NCI-H2196 (cell line): ENCODE measurements around the gene NPAS4.
A peak's percentile ranks its signal among the peaks of the same experiment; 100 is the strongest.
"Not testable (repeated sequence)": the region's sequence is repeated elsewhere in the genome, so short reads cannot be mapped to it uniquely, and the experiment has no call there.

Source experiments
- DNase-seq: peaks from one replicate; lab custom pipeline; 2025; ENCODE audit not compliant: unreplicated experiment; lab: John Stamatoyannopoulos, UW

Gene NPAS4

DNA sequence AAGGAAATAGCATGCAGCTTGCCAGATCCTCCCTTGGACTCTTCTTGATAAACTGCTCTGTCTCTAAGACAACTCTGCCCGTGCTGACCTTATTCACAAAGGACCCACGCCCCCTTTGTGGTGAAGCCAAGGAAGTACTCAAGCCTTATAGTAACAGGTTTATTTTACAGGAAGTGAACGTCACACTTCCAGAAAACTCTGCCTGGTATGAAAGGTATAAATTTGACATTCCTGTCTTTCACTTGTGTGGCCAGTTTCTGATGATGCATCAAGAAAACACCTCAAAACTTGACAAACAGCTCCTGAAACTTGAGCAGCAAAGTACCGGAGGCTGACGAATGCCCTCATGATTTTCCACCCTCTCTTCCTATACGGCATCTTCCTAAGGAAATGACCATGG is 33.4 kb downstream of the NPAS4 start:
- DNase-seq, result no peak

DNA sequence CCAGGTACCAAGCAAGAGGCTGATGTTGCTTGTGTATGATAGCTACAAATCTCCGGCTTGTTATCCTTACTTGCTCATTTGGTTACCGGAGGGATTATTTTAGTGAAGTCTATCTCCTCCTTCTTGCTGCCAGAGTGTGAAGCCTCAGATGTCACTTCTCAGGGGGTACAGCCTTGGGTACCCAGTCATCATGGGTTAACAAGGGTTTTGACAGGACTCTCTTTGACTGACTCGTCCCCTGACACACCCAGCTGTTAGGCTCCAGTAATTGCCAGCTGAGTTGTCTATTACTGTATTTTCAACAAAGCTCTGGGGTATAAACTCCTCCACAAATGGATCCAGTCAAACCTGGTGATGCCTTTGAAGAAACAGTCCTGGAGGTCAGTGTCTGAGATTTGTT is 34.0 kb downstream of the NPAS4 start:
- DNase-seq, result no peak

- DNase-seq, result no peak
These were observed 37.0 kb downstream of the NPAS4 start for GRCh38 chr11:66457826-66458225.

- DNase-seq, result no peak
These were observed 38.4 kb downstream of the NPAS4 start for GRCh38 chr11:66459138-66459778.

DNA sequence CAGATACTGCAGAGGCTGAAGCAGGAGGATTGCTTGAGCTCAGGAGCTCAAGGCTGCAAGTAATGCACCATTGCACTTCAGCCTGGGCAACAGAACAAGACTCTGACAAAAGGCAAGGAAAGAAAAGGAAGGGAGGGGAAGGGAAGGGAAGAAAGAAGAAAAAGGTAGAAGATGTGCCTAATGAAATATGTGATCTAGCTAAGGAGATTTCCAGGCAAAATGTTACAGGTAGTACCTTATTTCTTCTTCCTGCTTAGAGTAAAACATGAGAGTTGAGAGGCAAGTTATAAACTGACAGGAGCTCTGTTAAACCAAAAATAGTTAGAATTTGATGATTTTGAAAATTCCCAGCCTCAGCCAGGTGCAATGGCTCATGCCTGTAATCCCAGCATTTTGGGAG is 41.2 kb downstream of the NPAS4 start:
- no peak for DNase-seq

GRCh38 chr11:66462911-66463310 is 42.1 kb downstream of the NPAS4 start:
- DNase-seq, result no peak

GRCh38 chr11:66464116-66464515 is 43.3 kb downstream of the NPAS4 start:
- DNase-seq, result not testable (repeated sequence)

DNA sequence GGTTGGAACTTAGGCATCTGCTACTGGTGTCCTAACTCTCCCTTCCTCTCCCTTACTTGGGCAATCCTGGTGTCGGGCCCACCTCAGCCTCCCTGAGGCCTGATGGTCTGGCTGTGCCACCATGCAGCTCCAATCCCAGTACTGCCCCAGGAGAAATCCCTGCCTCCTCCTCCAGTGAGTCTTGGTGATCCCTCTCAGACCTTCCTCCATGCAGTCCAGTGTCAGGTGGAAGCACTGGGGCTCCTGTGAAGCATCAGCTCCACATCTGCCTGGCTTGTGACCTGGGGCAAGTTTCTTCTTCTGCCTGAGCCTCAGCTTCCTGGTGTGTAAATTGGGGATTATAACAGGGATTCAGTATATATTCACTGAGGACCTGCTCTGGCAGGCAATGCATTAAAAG is 44.1 kb downstream of the NPAS4 start:
- DNase-seq, result no peak

- DNase-seq, result no peak
These were observed 44.8 kb downstream of the NPAS4 start for GRCh38 chr11:66465373-66466224.

DNA sequence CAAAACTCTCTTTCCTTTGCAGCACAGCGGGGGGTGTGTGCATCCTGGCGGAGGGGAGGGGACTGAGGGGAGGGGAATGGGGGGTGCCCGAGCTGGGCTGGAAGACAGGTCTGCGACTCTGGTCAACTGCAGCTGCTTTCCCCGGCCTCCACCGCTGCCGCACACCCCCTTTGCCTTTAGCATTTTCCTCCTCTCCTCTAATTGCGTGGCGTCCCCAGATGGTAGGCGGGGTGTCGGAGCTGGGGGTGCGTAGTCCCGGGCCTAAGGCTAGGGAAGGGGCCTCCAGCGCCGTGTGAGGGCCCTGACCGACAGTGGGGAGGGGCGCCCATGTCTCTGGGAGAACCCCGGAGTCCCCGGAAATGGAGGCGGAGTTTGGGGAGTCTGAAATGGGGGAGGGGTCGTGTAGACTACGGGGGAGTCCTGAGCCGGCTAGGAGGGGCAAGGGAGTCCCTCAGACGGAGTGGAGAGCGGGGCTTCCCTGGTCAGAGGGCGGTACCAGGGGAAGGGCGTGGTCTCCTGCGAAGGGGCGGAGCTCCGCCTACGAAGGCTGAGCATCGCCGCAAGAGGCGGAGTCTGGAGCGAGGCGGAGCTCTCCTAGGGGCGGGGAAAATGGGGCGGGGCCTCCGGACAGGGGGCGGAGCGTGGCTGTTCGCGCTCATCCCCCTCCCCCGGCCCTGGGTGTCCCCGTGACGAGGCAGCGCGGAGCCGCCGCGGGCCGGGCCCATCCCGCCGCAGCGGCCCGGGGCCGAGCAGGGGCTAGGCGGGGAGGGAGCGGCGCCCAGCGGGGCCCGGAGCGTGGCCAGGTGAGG is 45.6 kb downstream of the NPAS4 start, which contains the start of gene PELI3:
TSS of gene PELI3 (plus strand) at position 681 of the 809 bp plus-strand sequence. CDS start 1,224 bp downstream, outside the sequence.
- DNase-seq, result peak; percentile 85

GRCh38 chr11:66467034-66467659 is 46.3 kb downstream of the NPAS4 start:
- DNase-seq, result no peak

GRCh38 chr11:66467756-66468155 is 46.9 kb downstream of the NPAS4 start:
- peak; percentile 78 for DNase-seq

DNA sequence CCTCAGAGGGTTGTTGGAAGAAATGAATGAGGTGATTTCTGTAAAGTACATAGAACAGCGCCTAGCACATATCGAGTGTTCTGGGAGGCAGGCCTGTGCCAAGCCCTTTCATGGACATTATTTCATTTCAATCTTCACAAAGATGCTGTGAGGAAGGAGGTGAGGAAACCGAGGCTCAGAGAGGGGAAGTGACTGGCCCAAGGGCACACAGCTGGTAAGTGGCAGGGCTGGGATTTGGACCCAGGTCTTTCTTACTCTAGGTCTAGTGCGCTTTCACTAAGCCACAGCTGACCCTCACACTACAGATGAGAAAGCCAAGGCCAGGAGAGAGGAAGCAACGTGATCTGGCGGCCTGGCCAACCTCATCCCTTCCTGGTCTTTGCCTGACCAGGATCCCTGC is 47.9 kb downstream of the NPAS4 start:
- DNase-seq, result no peak

DNA sequence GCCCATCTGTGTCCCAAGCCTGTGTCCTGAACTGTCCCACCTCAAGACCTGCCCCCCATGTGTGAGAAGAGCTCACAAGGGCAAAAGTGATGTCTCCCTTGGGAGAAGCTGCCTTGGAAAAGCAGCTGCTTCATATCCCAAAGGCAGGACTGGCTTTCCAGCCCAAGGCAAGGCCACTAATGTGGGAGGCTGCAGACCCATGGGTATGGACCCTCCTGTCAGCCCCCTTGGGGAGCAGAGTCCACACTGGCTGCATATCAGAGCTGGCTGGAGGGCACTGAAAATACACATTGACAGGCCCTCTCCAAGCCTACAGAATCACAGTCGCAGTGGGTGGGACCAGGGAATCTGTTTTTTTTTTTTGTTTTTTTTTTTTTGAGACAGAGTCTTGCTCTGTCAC is 48.6 kb downstream of the NPAS4 start:
- DNase-seq, result no peak

- DNase-seq, result no peak
These were observed 49.2 kb downstream of the NPAS4 start for GRCh38 chr11:66470015-66470414.

DNA sequence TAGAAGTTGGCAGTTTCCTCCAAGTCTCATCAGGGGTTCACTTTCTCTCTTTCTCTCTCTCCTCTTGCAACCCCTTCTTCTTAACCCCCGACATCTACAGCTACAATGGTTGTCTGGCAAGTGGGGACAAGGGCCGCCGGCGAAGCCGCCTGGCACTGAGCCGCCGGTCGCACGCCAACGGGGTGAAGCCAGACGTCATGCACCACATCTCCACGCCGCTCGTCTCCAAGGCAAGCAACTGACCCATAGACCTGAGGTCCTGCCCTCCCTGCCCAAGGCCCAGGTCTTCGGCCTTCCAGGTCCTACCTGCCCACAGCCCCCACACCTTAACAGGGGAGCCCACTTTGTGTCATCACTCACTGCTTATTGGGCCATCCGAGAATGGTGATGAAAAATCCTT is 50.3 kb downstream of the NPAS4 start:
- DNase-seq, result no peak

GRCh38 chr11:66472054-66472453 is 51.2 kb downstream of the NPAS4 start:
- no peak for DNase-seq

- no peak for DNase-seq
These were observed 52.3 kb downstream of the NPAS4 start for GRCh38 chr11:66473167-66473566.

GRCh38 chr11:66473608-66474515 is 53.0 kb downstream of the NPAS4 start:
- no peak for DNase-seq
